Left colon (tissue), 2 donors: ENCODE results near the gene VSNL1. TPM values are rescaled to one million over a fixed set of nuclear protein-coding genes. Genes with fewer than 3 reads are reported as not detected.
A peak's percentile ranks its signal among the peaks of the same experiment; 100 is the strongest.

ENCODE experiments used
- ATAC-seq: fragments of 200-7000 bp; cut with Tn5 transposase; one replicate; pipeline ENCODE4 v1.9.1; 2020; ENCODE audit warnings: mild to moderate bottlenecking, moderate library complexity
- DNase-seq, 2 donors: peaks; one replicate each; pipeline ENCODE4 v3.0.0-alpha.2; 2020
- intact Hi-C, 2 donors: fragments of 100-400 bp; cut with DNase I in 1 of 2; cut with micrococcal nuclease in 1 of 2; formaldehyde crosslinking; loops; one replicate each; pipeline versions ENCODE4 v1.11.2 to v1.14.0; 2022; cut with DNase I, micrococcal nuclease
- total RNA-seq, 2 donors: library from RNA; stranded (reverse); fragmentation: NEBNext Ultra II Directional; extraction: Animal tissue kit (Norgen Biotek cat#: 25700); gene quantifications; one replicate each; pipeline ENCODE4 v1.2.1, GENCODE V29; 2021
- donor health status: DM: no; HTN: no; CAD: no.
- donor health status: DM: yes; HTN: yes; CAD: no.

The VSNL1 gene
- total RNA-seq, 2 donors from 2014 or later, result 3.6 to 5.6 TPM

DNA sequence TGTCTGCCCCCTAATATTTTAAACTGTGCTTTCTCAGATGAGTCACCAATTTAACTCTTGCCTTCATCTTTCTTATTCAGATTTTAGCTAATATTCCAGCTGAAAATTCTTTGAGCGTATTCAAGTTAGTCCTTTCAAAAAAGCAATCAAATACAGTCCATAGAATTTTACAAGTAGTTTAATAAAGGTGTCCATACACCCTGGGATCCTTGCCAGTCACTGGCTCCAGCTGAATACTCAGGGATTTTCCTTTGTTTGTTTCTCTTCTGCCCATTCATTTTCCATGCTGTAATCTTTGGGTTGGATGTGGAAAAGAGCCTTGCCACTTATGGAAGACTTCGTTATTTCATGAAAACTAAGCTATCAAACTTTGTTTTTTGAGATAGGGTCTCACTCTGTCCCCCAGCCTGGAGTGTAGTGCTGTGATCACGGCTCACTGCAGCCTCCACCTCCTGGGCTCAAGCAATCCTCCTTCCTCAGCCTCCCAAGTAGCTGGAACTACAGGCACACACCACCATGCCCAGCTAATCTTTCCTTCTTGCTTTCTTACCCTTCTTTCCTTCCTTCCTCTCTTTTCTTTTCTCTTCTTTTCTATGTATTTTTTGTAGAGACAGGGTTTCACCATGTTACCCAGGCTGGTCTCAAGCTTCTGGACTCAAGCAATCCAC is 34.0 kb downstream of the VSNL1 start:
- ATAC-seq (peak; percentile 30), DNase-seq (no peak)
- intact Hi-C loops, result no loop called here

DNA sequence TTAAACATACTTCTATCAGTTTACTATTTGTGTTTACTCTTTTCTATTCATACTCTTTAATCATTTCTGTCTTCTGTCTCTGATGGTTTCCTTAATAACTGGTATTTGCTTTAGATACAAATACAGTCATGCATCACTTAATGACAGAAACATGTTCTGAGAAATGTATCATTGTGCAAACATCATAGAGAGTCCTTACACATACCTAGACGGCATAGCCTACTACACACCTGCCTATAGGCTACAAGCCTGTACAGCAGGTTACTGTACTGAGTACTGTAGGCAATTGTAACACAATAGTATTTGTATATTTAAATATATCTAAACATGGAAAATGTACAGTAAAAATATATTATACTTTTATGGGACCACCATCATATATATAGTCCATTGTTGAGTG is 36.3 kb downstream of the VSNL1 start:
- ATAC-seq (peak; percentile 29), DNase-seq (no peak)
- intact Hi-C loops, result no loop called here

GRCh38 chr2:17578466-17578928 is 38.0 kb downstream of the VSNL1 start:
- peak; percentile 33 for ATAC-seq
- peak in 1 of 2 donors; percentile 15 for DNase-seq
- intact Hi-C loops, result no loop called here

- ATAC-seq (peak; percentile 91), DNase-seq (peak; percentile 17 to 55)
- intact Hi-C loops, result no loop called here
Measured at GRCh38 chr2:17579605-17580318, 39.3 kb downstream of the VSNL1 start.

DNA sequence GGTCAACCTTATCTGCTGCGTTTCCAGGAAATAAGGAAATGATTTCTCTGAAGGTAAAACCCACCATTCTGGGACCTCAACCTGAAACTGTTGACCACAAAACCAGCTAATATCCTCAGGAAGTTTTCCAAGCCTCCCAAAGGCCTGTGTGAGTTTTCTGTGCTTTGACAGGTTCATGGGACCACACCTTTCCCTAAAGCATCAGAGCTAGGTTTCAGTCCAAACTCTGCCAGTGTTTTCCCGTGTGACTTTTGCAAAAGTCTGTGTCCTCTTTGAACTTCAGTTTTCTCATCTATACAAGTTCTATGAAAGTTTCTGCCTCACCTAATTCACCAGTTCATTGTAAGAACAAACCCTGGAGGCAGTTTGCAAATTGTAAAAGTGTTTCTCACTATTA is 39.8 kb downstream of the VSNL1 start:
- no peak for DNase-seq
- ATAC-seq, result peak; percentile 39
- intact Hi-C loops, result no loop called here

- intact Hi-C loops, result no loop called here
- DNase-seq (no peak), ATAC-seq (no peak)
Measured at GRCh38 chr2:17581831-17582230, 41.3 kb downstream of the VSNL1 start.

DNA sequence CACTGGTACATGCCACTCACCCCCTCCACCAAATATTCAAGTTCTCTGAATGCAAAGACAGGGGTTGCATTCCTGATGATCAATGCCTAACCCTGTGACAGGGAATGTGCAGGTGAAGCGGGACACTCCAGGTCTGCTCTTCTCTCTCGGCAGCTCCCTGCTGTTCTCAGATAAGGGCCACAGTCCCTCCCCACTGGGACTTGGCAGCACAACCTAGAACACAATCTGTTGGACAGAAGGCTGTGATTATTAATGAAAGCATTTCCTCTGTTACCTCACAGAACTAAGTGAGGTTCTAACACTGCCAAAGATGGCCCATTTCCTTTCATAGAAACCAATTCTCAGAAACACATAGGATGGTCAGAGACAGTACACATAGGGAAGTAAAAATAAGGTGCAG is 42.7 kb downstream of the VSNL1 start:
- intact Hi-C loops, result no loop called here
- no peak for ATAC-seq
- DNase-seq, result no peak

- DNase-seq (no peak), ATAC-seq (no peak)
- intact Hi-C loops, result no loop called here
Measured at GRCh38 chr2:17583646-17584045, 43.1 kb downstream of the VSNL1 start.

DNA sequence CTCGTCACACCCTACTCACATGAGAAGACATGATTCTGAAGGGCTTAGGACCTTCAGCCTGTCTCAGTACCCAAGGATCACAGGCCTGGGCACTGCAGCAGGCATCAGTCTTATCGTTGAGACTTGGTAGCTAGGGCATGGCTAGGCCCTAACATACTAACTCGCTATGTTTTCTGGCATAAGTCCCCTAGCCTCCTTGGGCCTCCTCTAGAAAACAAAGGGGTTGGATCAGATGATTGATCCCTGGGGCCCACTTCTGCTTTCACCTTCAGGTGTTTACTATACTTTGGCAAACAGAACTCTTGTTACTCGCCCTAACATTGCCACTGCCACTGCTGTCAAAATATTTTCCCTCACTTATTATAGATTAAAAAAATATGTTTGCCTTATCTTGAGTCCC is 44.2 kb downstream of the VSNL1 start:
- DNase-seq, result no peak

GRCh38 chr2:17587469-17587868 is 47.0 kb downstream of the VSNL1 start:
- DNase-seq (no peak), ATAC-seq (no peak)
- intact Hi-C loops, result no loop called here

More for the DNA sequence above, 44.2 kb downstream of the VSNL1 start:
- intact Hi-C loops, result no loop called here
- ATAC-seq, result no peak

GRCh38 chr2:17588031-17588430 is 47.5 kb downstream of the VSNL1 start:
- intact Hi-C loops, result no loop called here
- no peak for ATAC-seq
- no peak for DNase-seq

- DNase-seq (no peak), ATAC-seq (no peak)
- intact Hi-C loops, result no loop called here
Measured at GRCh38 chr2:17589406-17590035, 49.0 kb downstream of the VSNL1 start.

GRCh38 chr2:17590342-17590911 is 49.9 kb downstream of the VSNL1 start:
- no peak for DNase-seq
- no peak for ATAC-seq
- intact Hi-C loops, result no loop called here

DNA sequence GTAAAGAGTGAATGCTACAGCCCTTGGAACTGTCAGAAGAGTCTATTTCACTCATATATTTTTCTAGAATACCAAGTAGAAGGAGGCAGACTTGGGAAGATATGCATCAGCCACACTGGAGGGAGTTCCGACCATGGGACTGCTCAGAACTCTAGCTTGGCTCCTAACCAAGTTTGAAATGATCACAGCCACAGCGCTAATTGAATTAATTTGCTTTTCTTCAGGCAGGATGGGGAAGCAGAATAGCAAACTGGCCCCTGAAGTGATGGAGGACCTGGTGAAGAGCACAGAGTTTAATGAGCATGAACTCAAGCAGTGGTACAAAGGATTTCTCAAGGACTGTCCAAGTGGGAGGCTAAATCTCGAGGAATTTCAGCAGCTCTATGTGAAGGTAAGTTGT is 51.4 kb downstream of the VSNL1 start:
- intact Hi-C loops, result no loop called here
- no peak for DNase-seq

GRCh38 chr2:17592731-17593409 is 52.4 kb downstream of the VSNL1 start:
- intact Hi-C loops, result no loop called here
- ATAC-seq, result no peak
- no peak for DNase-seq

More for the DNA sequence above, 51.4 kb downstream of the VSNL1 start:
- no peak for ATAC-seq

GRCh38 chr2:17593445-17593840 is 52.9 kb downstream of the VSNL1 start:
- no peak for DNase-seq
- intact Hi-C loops, result no loop called here
- ATAC-seq, result no peak

- intact Hi-C loops, result no loop called here
- DNase-seq (no peak), ATAC-seq (no peak)
Measured at GRCh38 chr2:17593841-17594491, 53.5 kb downstream of the VSNL1 start.

GRCh38 chr2:17594533-17595401 is 54.3 kb downstream of the VSNL1 start:
- DNase-seq, result no peak
- intact Hi-C loops, result no loop called here
- ATAC-seq, result no peak
